SK-N-SH (cell line): ENCODE measurements around the gene MRPS27.

Source experiments
- MAX ChIP-seq: IDR thresholded peaks from 2 replicates; pipeline ENCODE4 v1.4.0; 2012; ENCODE audit warnings: low read depth
- POLR2AphosphoS5 ChIP-seq: IDR thresholded peaks from 2 replicates; pipeline ENCODE4 v1.6.1; 2012; ENCODE audit warnings: low read depth, low read length

DNA sequence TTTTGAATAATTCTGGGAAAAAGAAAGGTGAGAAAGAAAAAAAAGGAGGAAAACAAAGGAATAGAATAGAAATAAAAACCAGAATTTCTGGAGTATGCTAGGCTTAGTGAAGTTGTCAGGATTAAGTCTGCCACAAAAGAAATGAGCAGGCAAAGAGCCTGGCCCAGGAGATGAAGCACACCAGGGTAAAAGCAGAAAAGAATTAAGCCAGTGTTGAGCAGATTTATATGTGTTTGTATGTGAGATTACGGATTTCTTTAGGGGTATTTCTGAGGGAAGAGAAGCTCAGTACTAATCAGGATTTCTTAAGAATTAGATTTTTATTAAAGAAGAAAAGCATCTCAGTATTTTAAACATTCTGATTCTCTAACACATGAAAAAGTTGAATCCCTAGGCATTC is 74.5 kb downstream of the MRPS27 start:
- no peak for TF ChIP-seq POLR2AphosphoS5
- TF ChIP-seq MAX: no peak
